Left cardiac atrium (tissue), 4 donors: ENCODE results near the gene OPN1MW3. TPM values are rescaled to one million over a fixed set of nuclear protein-coding genes. Genes with fewer than 3 reads are reported as not detected.

Source experiments
- ATAC-seq, 2 donors: fragments of 200-7000 bp; cut with Tn5 transposase; one replicate each; pipeline ENCODE4 v1.9.1; 2020; ENCODE audit warnings: mild to moderate bottlenecking in 2 of 2, moderate library complexity in 2 of 2
- DNase-seq: peaks from one replicate; pipeline ENCODE4 v3.0.0-alpha.2; 2020
- intact Hi-C, 2 donors: fragments of 100-400 bp; cut with DNase I; formaldehyde crosslinking; loops; one replicate each; pipeline versions ENCODE4 v1.14.1 to v1.15.1; 2022 to 2023
- total RNA-seq, 2 donors: library from RNA; stranded (reverse); fragmentation: NEBNext Ultra II Directional; extraction: Animal tissue kit (Norgen Biotek cat#: 25700); gene quantifications; one replicate each; pipeline ENCODE4 v1.2.1, GENCODE V29; 2021
- donor health status: DM: no; HTN: yes; CAD: no.
- donor health status: DM: no; HTN: yes; CAD: no; lungs with severe emphysema.
- donor health status: DM: yes; HTN: yes; CAD: no.
- donor health status: Dilated cardiomyopathy.

Gene OPN1MW3
- total RNA-seq, 2 donors from 2014 or later = not detected

- intact Hi-C loops = no loop called here
- DNase-seq = peak; percentile 6
- ATAC-seq = no peak
These were observed 63.0 kb downstream of the OPN1MW3 start for GRCh38 chrX:154320406-154320805.

Other genes starting within 250 kb of the OPN1MW3 start
- 10 to 100 TPM; 47.2 to 58.6 TPM for gene IRAK1, start 237.7 kb upstream of the OPN1MW3 start, total RNA-seq
- gene MECP2, start 159.9 kb upstream of the OPN1MW3 start, total RNA-seq = 10 to 100 TPM; 35.4 to 42.4 TPM
- gene OPN1LW, start 113.3 kb upstream of the OPN1MW3 start, total RNA-seq = not detected
- not detected for gene OPN1MW, start 75.0 kb upstream of the OPN1MW3 start, total RNA-seq
- not detected for gene OPN1MW2, start 37.8 kb upstream of the OPN1MW3 start, total RNA-seq
- not detected for gene TEX28, start 37.5 kb downstream of the OPN1MW3 start, total RNA-seq
- 1 to 10 TPM; 4.1 to 7.0 TPM for gene TKTL1, start 38.2 kb downstream of the OPN1MW3 start, total RNA-seq
- 100 to 1,000 TPM; 406 to 476 TPM for gene FLNA, start 117.1 kb downstream of the OPN1MW3 start, total RNA-seq
- 10 to 100 TPM; 54.5 to 70.9 TPM for gene EMD, start 121.7 kb downstream of the OPN1MW3 start, total RNA-seq
- gene RPL10, start 140.8 kb downstream of the OPN1MW3 start, total RNA-seq = 1,000 to 10,000 TPM; 2,090 to 2,230 TPM
- gene DNASE1L1, start 151.7 kb downstream of the OPN1MW3 start, total RNA-seq = 10 to 100 TPM; 41.9 to 42.8 TPM
- 10 to 100 TPM; 36.6 to 41.2 TPM for gene TAFAZZIN, start 154.0 kb downstream of the OPN1MW3 start, total RNA-seq
- 10 to 100 TPM; 70.8 to 86.0 TPM for gene ATP6AP1, start 171.1 kb downstream of the OPN1MW3 start, total RNA-seq
- gene GDI1, start 179.6 kb downstream of the OPN1MW3 start, total RNA-seq = 10 to 100 TPM; 76.8 to 98.5 TPM
- gene FAM50A, start 186.6 kb downstream of the OPN1MW3 start, total RNA-seq = 10 to 100 TPM; 48.7 to 58.9 TPM
- gene PLXNA3, start 200.7 kb downstream of the OPN1MW3 start, total RNA-seq = 10 to 100 TPM; 24.0 to 28.1 TPM
- 10 to 100 TPM; 17.7 TPM for gene LAGE3, start 221.7 kb downstream of the OPN1MW3 start, total RNA-seq
- 10 to 100 TPM; 44.4 to 48.4 TPM for gene UBL4A, start 229.0 kb downstream of the OPN1MW3 start, total RNA-seq
- 10 to 100 TPM; 15.1 to 18.4 TPM for gene SLC10A3, start 233.0 kb downstream of the OPN1MW3 start, total RNA-seq